ENCODE results near the gene LDLRAD4. TPM values are rescaled to one million over a fixed set of nuclear protein-coding genes. Genes with fewer than 3 reads are reported as not detected.
"Not testable (repeated sequence)": the region's sequence is repeated elsewhere in the genome, so short reads cannot be mapped to it uniquely, and the experiment has no call there.

The LDLRAD4 gene
- total RNA-seq, 3 donors from 2014 or later: 17.5 to 20.4 (median 18.3) TPM

GRCh38 chr18:13328213-13328612, 109.7 kb downstream of the LDLRAD4 start:
- Mint-ChIP-seq H3K4me1 (ENCODE audit: low read depth) (peaks cover 3% of the 10 kb centered on the region), H3K27me3 (ENCODE audit: low read depth) (no peaks in the 10 kb centered on the region), H3K9me3 (peaks cover 6% of the 10 kb centered on the region), H3K36me3 (ENCODE audit: insufficient read depth) (no peaks in the 10 kb centered on the region), H3K4me3 (no peak overlapping the region)
- no peak for ATAC-seq
- DNase-seq: no peak

GRCh38 chr18:13330996-13331395, 112.4 kb downstream of the LDLRAD4 start:
- ATAC-seq: no peak
- Mint-ChIP-seq H3K27me3 (ENCODE audit: low read depth) (no peaks in the 10 kb centered on the region), H3K4me1 (ENCODE audit: low read depth) (peaks cover 6% of the 10 kb centered on the region), H3K9me3 (peaks cover 10% of the 10 kb centered on the region), H3K36me3 (ENCODE audit: insufficient read depth) (no peaks in the 10 kb centered on the region), H3K4me3 (no peak overlapping the region)
- no peak for DNase-seq

GRCh38 chr18:13331846-13332245, 113.3 kb downstream of the LDLRAD4 start:
- peaks cover 10% of the 10 kb centered on the region for H3K9me3 Mint-ChIP-seq
- no peaks in the 10 kb centered on the region for H3K36me3 Mint-ChIP-seq (ENCODE audit: insufficient read depth)
- ATAC-seq: no peak
- H3K4me3 Mint-ChIP-seq: no peak overlapping the region
- H3K4me1 Mint-ChIP-seq (ENCODE audit: low read depth): peaks cover 10% of the 10 kb centered on the region
- no peak for DNase-seq
- H3K27me3 Mint-ChIP-seq (ENCODE audit: low read depth): no peaks in the 10 kb centered on the region

GRCh38 chr18:13332874-13333273, 114.3 kb downstream of the LDLRAD4 start:
- Mint-ChIP-seq H3K36me3 (ENCODE audit: insufficient read depth) (no peaks in the 10 kb centered on the region), H3K9me3 (peaks cover 10% of the 10 kb centered on the region), H3K4me1 (ENCODE audit: low read depth) (peaks cover 10% of the 10 kb centered on the region), H3K27me3 (ENCODE audit: low read depth) (no peaks in the 10 kb centered on the region), H3K4me3 (no peak overlapping the region)
- DNase-seq (no peak), ATAC-seq (no peak)

- no peak for ATAC-seq
- no peak for DNase-seq
- Mint-ChIP-seq H3K36me3 (ENCODE audit: insufficient read depth) (no peaks in the 10 kb centered on the region), H3K9me3 (peaks cover 4% of the 10 kb centered on the region), H3K27me3 (ENCODE audit: low read depth) (no peaks in the 10 kb centered on the region), H3K4me1 (ENCODE audit: low read depth) (peaks cover 10% of the 10 kb centered on the region), H3K4me3 (no peak overlapping the region)
Observed at GRCh38 chr18:13335903-13336302, 117.3 kb downstream of the LDLRAD4 start.

GRCh38 chr18:13336841-13337240, 118.3 kb downstream of the LDLRAD4 start:
- peaks cover 10% of the 10 kb centered on the region for H3K4me1 Mint-ChIP-seq (ENCODE audit: low read depth)
- DNase-seq: no peak
- H3K27me3 Mint-ChIP-seq (ENCODE audit: low read depth): no peaks in the 10 kb centered on the region
- H3K9me3 Mint-ChIP-seq: peaks cover 7% of the 10 kb centered on the region
- ATAC-seq: no peak
- H3K36me3 Mint-ChIP-seq (ENCODE audit: insufficient read depth): peaks cover 2% of the 10 kb centered on the region
- no peak overlapping the region for H3K4me3 Mint-ChIP-seq

GRCh38 chr18:13337369-13337768, 118.8 kb downstream of the LDLRAD4 start:
- H3K9me3 Mint-ChIP-seq: peaks cover 8% of the 10 kb centered on the region
- H3K27me3 Mint-ChIP-seq (ENCODE audit: low read depth): no peaks in the 10 kb centered on the region
- H3K4me3 Mint-ChIP-seq: no peak overlapping the region
- peaks cover 2% of the 10 kb centered on the region for H3K36me3 Mint-ChIP-seq (ENCODE audit: insufficient read depth)
- DNase-seq: no peak
- ATAC-seq: no peak
- H3K4me1 Mint-ChIP-seq (ENCODE audit: low read depth): peaks cover 9% of the 10 kb centered on the region

- Mint-ChIP-seq H3K27me3 (ENCODE audit: low read depth) (no peaks in the 10 kb centered on the region), H3K9me3 (peaks cover 8% of the 10 kb centered on the region), H3K4me3 (no peak overlapping the region), H3K4me1 (ENCODE audit: low read depth) (peaks cover 7% of the 10 kb centered on the region), H3K36me3 (ENCODE audit: insufficient read depth) (peaks cover 2% of the 10 kb centered on the region)
- ATAC-seq: no peak
- no peak for DNase-seq
Observed at GRCh38 chr18:13338318-13338717, 119.8 kb downstream of the LDLRAD4 start.

GRCh38 chr18:13339653-13340052, 121.1 kb downstream of the LDLRAD4 start:
- Mint-ChIP-seq H3K4me3 (no peak overlapping the region), H3K27me3 (ENCODE audit: low read depth) (no peaks in the 10 kb centered on the region)
- no peak for ATAC-seq

GRCh38 chr18:13346449-13346848, 127.9 kb downstream of the LDLRAD4 start:
- not testable (repeated sequence) for H3K4me1 Mint-ChIP-seq (ENCODE audit: low read depth); ATAC-seq; H3K36me3 Mint-ChIP-seq (ENCODE audit: insufficient read depth)

More at GRCh38 chr18:13339653-13340052, 121.1 kb downstream of the LDLRAD4 start:
- Mint-ChIP-seq H3K4me1 (ENCODE audit: low read depth) (peaks cover 7% of the 10 kb centered on the region), H3K9me3 (peaks cover 8% of the 10 kb centered on the region), H3K36me3 (ENCODE audit: insufficient read depth) (peaks cover 2% of the 10 kb centered on the region)
- no peak for DNase-seq

GRCh38 chr18:13353084-13353823, 134.7 kb downstream of the LDLRAD4 start:
- ATAC-seq: peak in 1 of 2 donors; percentile 43
- H3K4me3 Mint-ChIP-seq: no peak overlapping the region
- DNase-seq: no peak
- peaks cover 15% of the 10 kb centered on the region for H3K4me1 Mint-ChIP-seq (ENCODE audit: low read depth)
- H3K36me3 Mint-ChIP-seq (ENCODE audit: insufficient read depth): peaks cover 9% of the 10 kb centered on the region
- H3K9me3 Mint-ChIP-seq: no peaks in the 10 kb centered on the region
- H3K27me3 Mint-ChIP-seq (ENCODE audit: low read depth): no peaks in the 10 kb centered on the region

More at GRCh38 chr18:13346449-13346848, 127.9 kb downstream of the LDLRAD4 start:
- not testable (repeated sequence) for H3K9me3 Mint-ChIP-seq; H3K4me3 Mint-ChIP-seq; DNase-seq; H3K27me3 Mint-ChIP-seq (ENCODE audit: low read depth)

GRCh38 chr18:13354402-13354801, 135.8 kb downstream of the LDLRAD4 start:
- Mint-ChIP-seq H3K4me3 (no peak overlapping the region), H3K36me3 (ENCODE audit: insufficient read depth) (peaks cover 9% of the 10 kb centered on the region), H3K4me1 (ENCODE audit: low read depth) (peaks cover 15% of the 10 kb centered on the region), H3K9me3 (no peaks in the 10 kb centered on the region), H3K27me3 (ENCODE audit: low read depth) (no peaks in the 10 kb centered on the region)
- peak in 1 of 2 donors; percentile 50 for ATAC-seq
- DNase-seq: no peak

GRCh38 chr18:13356032-13356431, 137.5 kb downstream of the LDLRAD4 start:
- Mint-ChIP-seq H3K4me1 (ENCODE audit: low read depth) (peaks cover 15% of the 10 kb centered on the region), H3K9me3 (no peaks in the 10 kb centered on the region), H3K27me3 (ENCODE audit: low read depth) (no peaks in the 10 kb centered on the region), H3K36me3 (ENCODE audit: insufficient read depth) (peaks cover 6% of the 10 kb centered on the region), H3K4me3 (no peak overlapping the region)
- DNase-seq (no peak), ATAC-seq (no peak)

GRCh38 chr18:13357289-13357688, 138.7 kb downstream of the LDLRAD4 start:
- Mint-ChIP-seq H3K9me3 (no peaks in the 10 kb centered on the region), H3K27me3 (ENCODE audit: low read depth) (no peaks in the 10 kb centered on the region), H3K4me3 (no peak overlapping the region), H3K36me3 (ENCODE audit: insufficient read depth) (peaks cover 6% of the 10 kb centered on the region), H3K4me1 (ENCODE audit: low read depth) (peaks cover 15% of the 10 kb centered on the region)
- DNase-seq (no peak), ATAC-seq (no peak)

GRCh38 chr18:13359210-13359609, 140.7 kb downstream of the LDLRAD4 start:
- H3K36me3 Mint-ChIP-seq (ENCODE audit: insufficient read depth): no peaks in the 10 kb centered on the region
- ATAC-seq: no peak
- H3K4me1 Mint-ChIP-seq (ENCODE audit: low read depth): no peaks in the 10 kb centered on the region
- no peak overlapping the region for H3K4me3 Mint-ChIP-seq
- DNase-seq: no peak
- H3K9me3 Mint-ChIP-seq: no peaks in the 10 kb centered on the region
- H3K27me3 Mint-ChIP-seq (ENCODE audit: low read depth): no peaks in the 10 kb centered on the region
